Right lobe of liver (tissue), 6 donors: Measurements from ENCODE around the gene ZNF488. TPM values are rescaled to one million over a fixed set of nuclear protein-coding genes. Genes with fewer than 3 reads are reported as not detected.
A peak's percentile ranks its signal among the peaks of the same experiment; 100 is the strongest.

Source experiments
- ATAC-seq, 4 donors: fragments of 200-7000 bp; cut with Tn5 transposase; one replicate each; pipeline ENCODE4 v1.9.1; 2020; ENCODE audit warnings: mild to moderate bottlenecking in 4 of 4, moderate library complexity in 4 of 4
- DNase-seq, 3 donors: peaks; one replicate each; pipeline ENCODE4 v3.0.0-alpha.2; 2020
- H3K27ac ChIP-seq, 3 donors: fragments of 200-600 bp; one replicate each; pipeline ENCODE4 v1.8.0; 2022
- H3K27me3 ChIP-seq, 2 donors: fragments of 200-600 bp; one replicate each; pipeline ENCODE4 v1.8.0; 2022
- H3K36me3 ChIP-seq, 4 donors: fragments of 200-600 bp; sonication (generic) in 1 of 4; one replicate each; pipeline versions ENCODE4 v1.5.1 to v1.8.0; 2017 to 2022; ENCODE audit warnings: control low read depth in 1 of 4
- H3K4me1 ChIP-seq, 4 donors: fragments of 200-600 bp; sonication (generic) in 1 of 4; one replicate each; pipeline versions ENCODE4 v1.5.1 to v1.8.0; 2017 to 2022; ENCODE audit warnings: control low read depth in 1 of 4
- H3K4me3 ChIP-seq, 3 donors: fragments of 200-600 bp; one replicate each; pipeline ENCODE4 v1.8.0; 2022
- H3K9me3 ChIP-seq, 4 donors: fragments of 200-600 bp; sonication (generic) in 1 of 4; one replicate each; pipeline versions ENCODE4 v1.5.1 to v1.8.0; 2017 to 2022; ENCODE audit warnings: control low read depth in 1 of 4
- CTCF ChIP-seq, 4 donors: fragments of 200-600 bp in 3 of 4; fragments of 450-650 bp in 1 of 4; IDR thresholded peaks; one replicate each; pipeline versions ENCODE4 v1.5.1 to v1.8.0; 2016 to 2022; ENCODE audit warnings: antibody characterized with exemption in 4 of 4, mild to moderate bottlenecking in 2 of 4
- POLR2A ChIP-seq: fragments of 450-650 bp; IDR thresholded peaks from one replicate; pipeline ENCODE4 v1.6.1; 2017; ENCODE audit warnings: antibody characterized with exemption, mild to moderate bottlenecking
- WGBS: methylation state at CpG from one replicate; pipeline ENCODE4 v1.1.6; 2018; ENCODE audit warnings: low coverage, low lambda C conversion rate; ENCODE audit not compliant: insufficient coverage; ENCODE audit errors: missing lambda C conversion rate; 5-methylcytosine and 5-hydroxymethylcytosine counted together
- intact Hi-C, 2 donors: fragments of 100-400 bp; cut with DNase I; formaldehyde crosslinking; loops; one replicate each; pipeline versions ENCODE4 v1.11.2 to v1.14.1; 2022
- total RNA-seq, 6 experiments: library from RNA; depleted of rRNA in 2 of 6; stranded (reverse); fragments of >200 nt in 2 of 6; fragmentation: NEBNext Ultra II Directional in 3 of 6; extraction: Animal tissue kit (Norgen Biotek cat#: 25700) in 3 of 6; gene quantifications; one replicate each; pipeline versions ENCODE4 v1.1.0 to v1.2.4, GENCODE V29; 2016 to 2023
- donor health status: DM: no; HTN: yes; CAD: no.
- donor health status: DM: no; HTN: no; CAD: no.
- donor health status: DM: no; HTN: no; CAD: no.
- donor health status: DM: no; HTN: yes; CAD: no.
- donor health status: DM: no; HTN: yes; CAD: no.

ZNF488 gene
- total RNA-seq, 6 experiments from 2014 or later: not detected

GRCh38 chr10:47381427-47382379 lies 2.4 kb downstream of the ZNF488 start:
- H3K4me3 ChIP-seq: no peak overlapping the region
- H3K27ac ChIP-seq: no peak overlapping the region
- intact Hi-C loops: loop anchor here (5.0 kb wide), 2 partner anchors 1094 to 1099 kb away; partner anchors contain the start of gene ANTXRL (in 1 of the 2)
- ATAC-seq (no peak), DNase-seq (no peak)
- TF ChIP-seq POLR2A (no peak), CTCF (IDR thresholded peaks at IDR 0.05) (no peak)
- WGBS: 53% methylated on average over 5 of the region's 9 CpGs
- H3K36me3 ChIP-seq: no peaks in the 10 kb centered on the region
- no peaks in the 10 kb centered on the region for H3K9me3 ChIP-seq
- peaks cover 0 to 3% (median 0%) of the 10 kb centered on the region in 4 donors for H3K4me1 ChIP-seq
- no peaks in the 10 kb centered on the region for H3K27me3 ChIP-seq

GRCh38 chr10:47381103-47381395 lies 3.0 kb downstream of the ZNF488 start:
- Histone ChIP-seq H3K36me3 (no peaks in the 10 kb centered on the region), H3K27me3 (no peaks in the 10 kb centered on the region), H3K27ac (no peak overlapping the region), H3K9me3 (no peaks in the 10 kb centered on the region), H3K4me3 (no peak overlapping the region), H3K4me1 (peaks cover 0 to 3% (median 0%) of the 10 kb centered on the region in 4 donors)
- DNase-seq (no peak), ATAC-seq (no peak)
- 89% methylated on average over 1 of the region's 1 CpG for WGBS
- TF ChIP-seq POLR2A (no peak), CTCF (IDR thresholded peaks at IDR 0.05) (no peak)
- intact Hi-C loops: loop anchor here (5.0 kb wide), 2 partner anchors 1094 to 1099 kb away; partner anchors contain the start of gene ANTXRL (in 1 of the 2)

GRCh38 chr10:47380341-47381102 lies 3.6 kb downstream of the ZNF488 start:
- Histone ChIP-seq H3K4me3 (no peak overlapping the region), H3K27me3 (no peaks in the 10 kb centered on the region), H3K27ac (no peak overlapping the region), H3K9me3 (no peaks in the 10 kb centered on the region), H3K36me3 (no peaks in the 10 kb centered on the region), H3K4me1 (peaks cover 0 to 3% (median 0%) of the 10 kb centered on the region in 4 donors)
- ATAC-seq (peak in 1 of 4 donors; percentile 12), DNase-seq (peak in 1 of 3 donors; percentile 23)
- 52% methylated on average over 6 of the region's 8 CpGs for WGBS
- intact Hi-C loops: loop anchor here (5.0 kb wide), 2 partner anchors 1093 to 1098 kb away; partner anchors contain the start of gene ANTXRL (in 1 of the 2)
- TF ChIP-seq CTCF (IDR thresholded peaks at IDR 0.05): no peak
- TF ChIP-seq POLR2A: no peak

- intact Hi-C loops: loop anchor here (5.0 kb wide), 2 partner anchors 1093 to 1098 kb away; partner anchors contain the start of gene ANTXRL (in 1 of the 2)
These were observed 4.2 kb downstream of the ZNF488 start for GRCh38 chr10:47379901-47380300.

More at GRCh38 chr10:47379901-47380300, 4.2 kb downstream of the ZNF488 start:
- no peak overlapping the region for H3K27ac ChIP-seq
- 70% methylated on average over 4 of the region's 11 CpGs for WGBS
- no peak for TF ChIP-seq POLR2A
- TF ChIP-seq CTCF (IDR thresholded peaks at IDR 0.05): no peak
- H3K36me3 ChIP-seq: no peaks in the 10 kb centered on the region
- ATAC-seq (no peak), DNase-seq (no peak)
- H3K27me3 ChIP-seq: no peaks in the 10 kb centered on the region
- H3K4me1 ChIP-seq: peaks cover 0 to 3% (median 0%) of the 10 kb centered on the region in 4 donors
- H3K9me3 ChIP-seq: no peaks in the 10 kb centered on the region
- no peak overlapping the region for H3K4me3 ChIP-seq
